Gastroesophageal sphincter (tissue), 3 donors: Measurements from ENCODE around the gene STARD13.

Source experiments
- CTCF ChIP-seq, 4 experiments: fragments of 200-600 bp in 2 of 4; fragments of 450-650 bp in 2 of 4; sonication (generic) in 1 of 4; IDR thresholded peaks; one replicate each; pipeline ENCODE4 v1.5.1; 2017 to 2019; ENCODE audit warnings: antibody characterized with exemption in 4 of 4, mild to moderate bottlenecking in 2 of 4, moderate library complexity in 2 of 4
- POLR2AphosphoS5 ChIP-seq: sonication (generic); formaldehyde crosslinking; IDR thresholded peaks from one replicate; pipeline ENCODE4 v1.6.1; 2017; ENCODE audit warnings: antibody characterized with exemption

- TF ChIP-seq CTCF (IDR thresholded peaks at IDR 0.05), result no peak
- no peak for TF ChIP-seq POLR2AphosphoS5
These were observed 178.2 kb downstream of the STARD13 start for GRCh38 chr13:33107361-33107760.
